OCI-LY3 (cell line): Measurements from ENCODE around the gene ERBB4.

Experiments
- H2AFZ ChIP-seq: fragments of 200-600, 300-600 bp; shearing (Covaris generic); 2 replicates; pipeline ENCODE4 v1.6.0; 2014; ENCODE audit warnings: antibody characterized with exemption, low read depth, low read length
- H3K27ac ChIP-seq: fragments of 200-600, 300-600 bp; sonication (generic); 2 replicates; pipeline ENCODE4 v1.5.1; 2014; ENCODE audit warnings: mild to moderate bottlenecking, low read length, moderate library complexity, mixed read lengths
- H3K27me3 ChIP-seq: fragments of 200-600, 300-600 bp; sonication (generic); 2 replicates; pipeline ENCODE4 v1.6.1; 2014; ENCODE audit warnings: low read depth, low read length, mixed read lengths
- H3K36me3 ChIP-seq: fragments of 200-600, 300-600 bp; sonication (generic); replicated peaks from 2 replicates; pipeline ENCODE3; 2014; ENCODE audit warnings: low read depth, low read length, mixed read lengths
- H3K4me1 ChIP-seq: fragments of 300-600, 200-600 bp; sonication (generic); 2 replicates; pipeline ENCODE4 v1.6.1; 2014; ENCODE audit warnings: low read length, mixed read lengths
- H3K4me2 ChIP-seq: fragments of 200-600, 300-600 bp; sonication (generic); 2 replicates; pipeline ENCODE4 v1.6.1; 2014; ENCODE audit warnings: low read length, mixed read lengths
- H3K4me3 ChIP-seq: fragments of 300-600, 200-600 bp; sonication (generic); 2 replicates; pipeline ENCODE4 v1.5.1; 2014; ENCODE audit warnings: antibody characterized with exemption, mild to moderate bottlenecking, low read length, moderate library complexity
- H3K79me2 ChIP-seq: fragments of 300-600, 200-600 bp; shearing (Covaris generic); 2 replicates; pipeline ENCODE4 v1.6.1; 2014; ENCODE audit warnings: mild to moderate bottlenecking, low read length, mixed read lengths
- H3K9ac ChIP-seq: fragments of 300-600, 200-600 bp; shearing (Covaris generic); 2 replicates; pipeline ENCODE4 v1.6.0; 2014; ENCODE audit warnings: mild to moderate bottlenecking, low read length, moderate library complexity
- H3K9me3 ChIP-seq: fragments of 200-600, 300-600 bp; shearing (Covaris generic); 2 replicates; pipeline ENCODE4 v1.6.1; 2014; ENCODE audit warnings: low read length, mixed read lengths; ENCODE audit not compliant: insufficient read depth
- H4K20me1 ChIP-seq: fragments of 200-600, 300-600 bp; sonication (generic); 2 replicates; pipeline ENCODE4 v1.6.1; 2016; ENCODE audit warnings: low read length, mixed read lengths; ENCODE audit not compliant: insufficient read depth
- EZH2phosphoT487 ChIP-seq: fragments of 200-600 bp; shearing (Covaris generic); IDR thresholded peaks from 2 replicates; pipeline ENCODE4 v1.6.1; 2018; ENCODE audit warnings: antibody characterized with exemption, mixed run types, low read depth
- TF ChIP-seq, protein P1 (sequence below): fragments of 200-600, 300-600 bp; sonication (generic); IDR thresholded peaks from 2 replicates; pipeline ENCODE4 v1.5.1; 2014; ENCODE audit warnings: antibody characterized with exemption, low read length, low read depth

Gene ERBB4

DNA sequence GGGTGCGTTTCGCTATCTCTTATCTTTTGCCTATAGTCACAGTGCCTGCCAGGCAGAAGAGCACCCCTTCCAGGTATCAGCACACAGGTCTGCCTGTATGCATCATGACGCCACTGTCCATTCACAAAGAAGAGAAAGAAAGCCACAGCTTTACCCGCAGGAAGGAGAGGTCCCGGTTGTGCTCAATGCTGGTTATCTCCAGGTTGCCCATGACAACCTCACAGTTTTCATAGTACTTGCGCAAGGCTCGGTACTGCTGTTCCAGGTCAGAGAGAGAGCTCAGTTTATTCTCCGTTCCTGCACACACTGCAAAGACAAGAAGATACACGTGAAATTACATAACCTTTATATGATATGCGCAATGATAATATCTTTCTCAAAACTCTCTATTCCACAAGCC, 414.0 kb downstream of the ERBB4 start:
- H4K20me1 ChIP-seq = no peaks in the 10 kb centered on the region
- no peak overlapping the region for H2AFZ ChIP-seq
- H3K4me3 ChIP-seq = no peak overlapping the region
- no peaks in the 10 kb centered on the region for H3K27me3 ChIP-seq
- no peak overlapping the region for H3K4me2 ChIP-seq
- no peak overlapping the region for H3K9ac ChIP-seq
- H3K27ac ChIP-seq = no peak overlapping the region
- no peaks in the 10 kb centered on the region for H3K9me3 ChIP-seq
- no peak for TF ChIP-seq EZH2phosphoT487
- TF ChIP-seq, protein P1, sequence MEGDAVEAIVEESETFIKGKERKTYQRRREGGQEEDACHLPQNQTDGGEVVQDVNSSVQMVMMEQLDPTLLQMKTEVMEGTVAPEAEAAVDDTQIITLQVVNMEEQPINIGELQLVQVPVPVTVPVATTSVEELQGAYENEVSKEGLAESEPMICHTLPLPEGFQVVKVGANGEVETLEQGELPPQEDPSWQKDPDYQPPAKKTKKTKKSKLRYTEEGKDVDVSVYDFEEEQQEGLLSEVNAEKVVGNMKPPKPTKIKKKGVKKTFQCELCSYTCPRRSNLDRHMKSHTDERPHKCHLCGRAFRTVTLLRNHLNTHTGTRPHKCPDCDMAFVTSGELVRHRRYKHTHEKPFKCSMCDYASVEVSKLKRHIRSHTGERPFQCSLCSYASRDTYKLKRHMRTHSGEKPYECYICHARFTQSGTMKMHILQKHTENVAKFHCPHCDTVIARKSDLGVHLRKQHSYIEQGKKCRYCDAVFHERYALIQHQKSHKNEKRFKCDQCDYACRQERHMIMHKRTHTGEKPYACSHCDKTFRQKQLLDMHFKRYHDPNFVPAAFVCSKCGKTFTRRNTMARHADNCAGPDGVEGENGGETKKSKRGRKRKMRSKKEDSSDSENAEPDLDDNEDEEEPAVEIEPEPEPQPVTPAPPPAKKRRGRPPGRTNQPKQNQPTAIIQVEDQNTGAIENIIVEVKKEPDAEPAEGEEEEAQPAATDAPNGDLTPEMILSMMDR = no peak
- no peaks in the 10 kb centered on the region for H3K4me1 ChIP-seq
- no peaks in the 10 kb centered on the region for H3K79me2 ChIP-seq
- no peaks in the 10 kb centered on the region for H3K36me3 ChIP-seq

DNA sequence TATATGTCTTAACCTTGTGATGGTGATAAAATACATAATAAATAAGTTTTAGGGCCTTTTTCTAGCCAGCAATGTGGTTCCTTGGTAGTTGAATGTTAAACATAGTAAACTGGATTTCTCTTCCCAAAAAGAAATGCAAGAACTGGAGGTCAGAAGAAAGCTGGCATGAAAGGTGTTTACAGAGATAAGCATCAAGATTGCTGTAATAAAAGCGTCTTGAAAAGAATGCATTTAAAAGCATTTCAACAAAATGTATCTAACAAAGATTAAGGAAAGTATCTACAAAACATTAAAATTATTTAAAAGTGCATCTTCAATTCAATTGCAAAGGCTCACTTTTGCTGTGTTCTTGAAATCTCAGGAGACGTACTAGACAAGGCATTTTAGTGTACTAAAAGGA, 419.0 kb downstream of the ERBB4 start:
- Histone ChIP-seq H3K27me3 (no peaks in the 10 kb centered on the region), H3K4me3 (no peak overlapping the region), H4K20me1 (no peaks in the 10 kb centered on the region), H3K27ac (no peak overlapping the region), H3K4me1 (no peaks in the 10 kb centered on the region), H3K9me3 (no peaks in the 10 kb centered on the region), H3K9ac (no peak overlapping the region), H2AFZ (no peak overlapping the region), H3K36me3 (no peaks in the 10 kb centered on the region), H3K4me2 (no peak overlapping the region), H3K79me2 (no peaks in the 10 kb centered on the region)
- TF ChIP-seq EZH2phosphoT487 = no peak
- TF ChIP-seq, protein P1 = no peak

DNA sequence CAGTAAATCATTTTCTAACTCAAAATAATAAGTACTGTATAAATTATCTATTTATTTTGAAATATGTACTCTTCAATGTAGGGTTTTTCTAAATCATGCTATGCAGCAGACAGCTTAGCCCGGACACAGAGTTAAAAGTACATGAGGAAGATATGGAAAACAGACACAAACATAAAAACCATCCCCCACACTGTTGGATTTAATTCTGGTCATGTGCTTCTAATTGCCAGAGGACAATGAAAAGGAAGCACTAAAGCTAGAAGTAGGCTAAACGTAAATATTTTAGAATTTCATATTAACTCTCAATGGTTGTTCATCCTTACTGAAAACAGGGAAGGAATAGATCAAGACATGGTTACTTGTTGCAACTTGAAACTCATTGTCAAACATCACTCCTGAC, 420.7 kb downstream of the ERBB4 start:
- H3K27ac ChIP-seq = no peak overlapping the region
- H3K79me2 ChIP-seq = no peaks in the 10 kb centered on the region
- no peak overlapping the region for H3K4me3 ChIP-seq
- H3K9ac ChIP-seq = no peak overlapping the region
- H3K9me3 ChIP-seq = no peaks in the 10 kb centered on the region
- no peaks in the 10 kb centered on the region for H3K4me1 ChIP-seq
- no peak overlapping the region for H3K4me2 ChIP-seq
- no peaks in the 10 kb centered on the region for H4K20me1 ChIP-seq
- no peaks in the 10 kb centered on the region for H3K36me3 ChIP-seq
- H2AFZ ChIP-seq = no peak overlapping the region; the same call in 1 of the 2 replicates
- no peaks in the 10 kb centered on the region for H3K27me3 ChIP-seq
- no peak for TF ChIP-seq EZH2phosphoT487
- TF ChIP-seq, protein P1 = no peak

DNA sequence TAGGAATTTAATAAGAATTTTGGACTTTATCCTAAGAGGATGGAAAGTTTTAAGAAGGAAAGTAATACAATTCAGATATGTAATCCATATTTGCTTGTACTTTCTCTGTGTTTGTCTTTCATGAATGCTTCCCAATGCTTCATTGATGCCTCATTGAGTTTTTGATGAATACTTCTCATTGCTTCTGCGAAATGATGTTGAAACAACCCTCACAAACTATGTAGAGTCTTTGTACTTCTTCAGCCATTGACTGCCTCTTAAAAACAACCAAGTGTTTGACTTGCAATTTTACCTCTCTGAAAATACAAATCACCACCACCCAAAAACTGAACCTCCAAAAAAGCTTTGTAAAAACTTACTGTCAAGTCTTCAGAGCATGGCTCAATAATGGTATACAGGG, 424.1 kb downstream of the ERBB4 start:
- no peaks in the 10 kb centered on the region for H4K20me1 ChIP-seq
- no peak overlapping the region for H3K4me3 ChIP-seq
- no peak overlapping the region for H3K9ac ChIP-seq
- no peaks in the 10 kb centered on the region for H3K27me3 ChIP-seq
- no peaks in the 10 kb centered on the region for H3K79me2 ChIP-seq
- H3K4me2 ChIP-seq = no peak overlapping the region
- no peak overlapping the region for H3K27ac ChIP-seq
- no peak overlapping the region for H2AFZ ChIP-seq
- TF ChIP-seq, protein P1 = no peak
- TF ChIP-seq EZH2phosphoT487 = no peak
- no peaks in the 10 kb centered on the region for H3K36me3 ChIP-seq
- no peaks in the 10 kb centered on the region for H3K9me3 ChIP-seq
- H3K4me1 ChIP-seq = no peaks in the 10 kb centered on the region
